GM21526 (cell line): Measurements from ENCODE around the gene NFRKB.

Source experiments
- ATAC-seq: cut with Tn5 transposase; IDR thresholded peaks from one replicate; pipeline ENCODE4 v1.9.1; 2021; ENCODE audit warnings: moderate library complexity; ENCODE audit not compliant: unreplicated experiment, low FRiP score

NFRKB gene

DNA sequence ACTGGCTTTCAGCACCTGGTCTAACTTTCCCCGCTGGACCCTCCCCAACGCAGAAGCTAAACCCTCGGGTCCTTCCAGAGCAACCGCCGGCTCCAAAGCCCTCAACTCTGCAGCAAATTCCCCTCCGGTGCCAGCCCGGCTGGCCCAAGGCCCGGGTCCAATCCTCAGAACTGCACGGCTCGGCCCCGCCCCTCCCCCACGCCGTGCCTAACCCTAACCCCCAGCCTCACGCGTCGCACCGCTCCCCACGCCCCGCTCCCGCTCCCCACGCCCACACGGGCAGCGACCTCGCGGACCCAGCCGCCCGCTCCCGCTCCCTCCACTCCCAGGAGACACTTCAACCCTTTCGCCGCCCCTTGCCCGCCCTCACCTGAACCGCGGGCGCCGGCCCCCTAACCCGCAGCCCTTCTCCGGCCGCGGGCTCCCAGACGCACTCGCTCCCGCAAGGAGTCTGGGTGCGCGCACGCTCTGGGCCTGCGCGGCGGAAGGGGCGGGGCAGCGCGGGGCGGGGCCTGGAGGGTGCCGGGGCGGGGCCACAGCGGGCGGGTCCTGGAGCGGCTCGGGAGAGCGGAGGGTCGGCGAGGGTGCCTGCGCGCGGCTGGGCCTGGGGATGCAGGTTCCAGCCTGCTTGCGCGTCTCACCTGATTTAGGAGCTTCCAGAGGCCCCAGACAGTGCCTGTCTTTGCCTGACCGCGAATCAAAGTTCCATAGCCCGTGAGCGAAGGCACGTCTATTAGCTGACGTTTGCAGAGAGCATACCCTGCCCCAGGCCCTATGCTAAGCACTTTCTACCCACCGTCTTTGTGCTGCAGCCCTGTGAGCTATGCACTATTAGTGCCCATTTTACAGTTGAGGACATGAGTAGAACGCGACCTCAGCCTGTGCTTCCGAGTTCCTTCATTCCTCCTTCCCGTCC lies at the start of gene NFRKB:
NFRKB (minus strand) TSS at position 453 of the 916 bp plus-strand sequence. CDS start 2,729 bp downstream, outside the sequence.
- peak; percentile 94 for ATAC-seq

DNA sequence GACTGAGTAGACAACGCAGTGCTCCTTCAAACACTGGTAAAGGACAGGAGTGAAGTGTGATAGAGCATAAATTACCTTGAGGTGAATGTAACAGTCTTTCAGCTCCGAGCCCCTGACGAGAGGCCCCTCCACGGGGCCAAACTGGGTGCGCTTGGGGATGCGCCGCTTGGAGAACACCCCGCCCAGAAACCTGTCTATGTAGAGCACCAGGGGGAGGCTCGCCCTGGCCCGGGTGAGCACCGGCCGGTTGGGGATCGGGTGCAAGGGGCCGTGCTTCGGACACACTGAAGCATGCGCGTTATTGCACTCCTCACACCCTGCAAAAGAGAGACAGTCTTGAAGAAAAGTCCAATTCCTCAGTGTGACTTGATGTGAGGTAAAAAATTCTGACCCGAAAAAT lies 49.3 kb upstream of the NFRKB start:
- ATAC-seq: no peak

DNA sequence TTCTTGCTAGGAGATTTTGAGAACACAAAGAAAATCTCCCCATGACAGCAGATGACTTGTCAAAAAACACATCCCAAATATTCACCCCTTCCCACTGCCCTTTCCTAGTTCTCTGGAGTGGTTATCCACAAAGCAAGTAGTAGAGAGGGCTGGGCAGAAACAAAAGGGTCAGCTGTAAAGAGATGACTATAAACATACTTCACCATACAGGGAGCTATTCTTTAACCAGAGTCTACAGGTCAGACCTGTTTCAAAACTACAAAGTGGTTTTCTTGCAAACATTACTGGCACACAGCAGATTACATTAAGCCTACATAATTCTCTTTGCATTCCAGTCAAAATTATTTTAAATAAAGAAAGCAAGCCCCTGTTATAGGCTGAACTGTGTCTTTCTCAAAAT lies 47.7 kb upstream of the NFRKB start:
- ATAC-seq: no peak

DNA sequence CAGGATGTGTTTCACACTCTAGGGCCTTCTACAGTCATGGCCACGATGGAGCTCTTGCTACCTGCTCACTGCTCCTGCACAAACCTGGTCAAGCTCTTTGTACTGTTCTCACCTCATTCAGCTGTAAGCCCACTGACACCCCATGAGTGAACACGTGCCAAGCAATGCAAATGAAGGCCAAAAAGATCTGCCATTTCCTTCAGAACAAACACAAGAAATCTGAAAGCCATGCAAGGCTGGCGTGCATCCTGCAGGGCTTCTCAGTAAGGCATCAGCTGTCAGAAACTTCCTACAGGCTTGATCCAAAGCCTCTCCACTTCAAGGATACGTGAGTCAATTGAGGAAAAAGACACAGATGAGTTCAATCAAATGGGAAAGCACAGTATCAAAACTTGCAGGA lies 44.1 kb upstream of the NFRKB start:
- no peak for ATAC-seq

DNA sequence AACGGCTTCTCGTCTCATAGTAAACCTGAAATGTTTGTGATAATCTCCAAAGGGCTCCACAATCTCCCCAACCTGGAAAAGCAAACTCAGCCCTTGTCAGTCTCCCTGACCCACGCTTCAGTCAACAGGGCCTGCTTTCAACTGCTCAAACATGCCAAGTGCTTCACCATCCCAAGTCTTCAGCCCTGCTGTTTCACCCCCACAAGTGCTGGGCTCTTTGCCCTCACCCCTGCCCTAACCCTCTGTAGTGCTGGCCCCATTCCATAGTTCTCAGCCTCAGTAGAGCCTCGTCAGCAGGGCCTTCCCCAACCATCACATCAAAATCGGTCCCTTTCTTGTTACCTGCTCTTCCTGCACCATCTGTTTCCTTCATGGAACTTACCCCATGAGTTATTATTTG lies 43.4 kb upstream of the NFRKB start:
- no peak for ATAC-seq

DNA sequence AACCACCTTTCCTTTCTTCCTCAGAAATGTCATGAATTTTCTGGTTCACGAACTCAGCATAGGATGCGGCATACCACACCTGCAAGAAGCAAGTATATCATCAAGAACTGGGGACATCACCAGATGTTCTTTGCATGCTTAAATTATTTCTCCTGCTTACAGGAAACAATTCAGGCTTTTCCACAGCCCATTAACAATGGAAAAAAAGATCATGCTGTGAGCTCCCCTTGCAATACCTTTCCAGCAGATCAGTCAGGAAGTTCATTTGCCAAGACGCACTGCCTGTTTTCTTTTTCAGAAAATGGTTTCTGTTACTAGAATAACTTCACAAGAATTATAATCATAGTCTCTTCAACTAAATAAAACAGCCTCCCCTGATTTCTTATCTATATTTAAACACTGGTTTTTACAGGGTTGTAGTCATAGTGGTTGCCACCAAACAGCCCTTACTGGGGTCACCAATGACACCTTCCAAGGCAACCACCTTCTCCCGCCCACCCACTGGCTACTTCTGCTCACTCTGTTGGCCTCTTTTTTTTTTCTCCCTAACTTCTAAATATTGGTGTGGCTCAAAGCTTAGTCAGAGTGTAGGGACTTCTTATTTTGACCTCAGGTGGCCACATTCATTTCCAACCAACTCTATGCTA lies 42.3 kb upstream of the NFRKB start:
- no peak for ATAC-seq

DNA sequence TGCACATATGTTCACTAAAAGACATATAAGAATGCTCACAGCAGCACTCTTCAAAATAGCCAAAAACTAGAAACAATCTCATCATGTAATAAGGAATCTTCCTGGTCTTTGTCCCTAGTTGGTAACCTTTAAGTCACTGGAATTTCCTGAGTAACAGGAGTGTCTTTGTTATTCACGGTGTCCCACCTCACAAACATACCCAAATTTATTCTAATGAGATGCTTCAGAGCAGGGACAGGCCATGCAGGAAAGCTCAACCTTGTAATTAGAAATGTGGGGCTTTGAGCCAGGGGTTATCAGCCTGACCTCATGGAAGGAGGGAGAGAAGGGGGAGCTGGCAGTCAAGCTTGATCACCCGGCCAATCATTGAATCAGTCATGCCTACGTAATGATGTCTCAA lies 40.3 kb upstream of the NFRKB start:
- no peak for ATAC-seq

DNA sequence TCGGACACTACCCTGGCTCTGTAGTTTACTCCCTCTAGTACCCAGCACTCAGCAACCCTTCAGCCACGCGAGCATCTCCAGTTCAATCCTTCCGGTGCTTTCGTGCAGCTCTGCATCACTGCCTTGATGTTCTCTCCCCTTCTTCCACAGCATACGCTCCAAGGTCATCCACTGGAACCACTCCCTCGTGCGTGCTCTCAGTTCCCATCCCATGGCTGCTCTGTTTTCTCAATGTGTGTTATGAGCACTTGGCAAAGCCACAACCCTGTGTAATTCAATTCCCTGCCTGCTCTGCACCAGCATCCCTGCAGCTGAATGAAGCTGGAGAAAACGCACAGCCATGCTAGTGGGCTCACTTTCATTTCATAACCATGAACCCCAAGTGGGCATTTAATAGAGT lies 38.5 kb upstream of the NFRKB start:
- no peak for ATAC-seq

DNA sequence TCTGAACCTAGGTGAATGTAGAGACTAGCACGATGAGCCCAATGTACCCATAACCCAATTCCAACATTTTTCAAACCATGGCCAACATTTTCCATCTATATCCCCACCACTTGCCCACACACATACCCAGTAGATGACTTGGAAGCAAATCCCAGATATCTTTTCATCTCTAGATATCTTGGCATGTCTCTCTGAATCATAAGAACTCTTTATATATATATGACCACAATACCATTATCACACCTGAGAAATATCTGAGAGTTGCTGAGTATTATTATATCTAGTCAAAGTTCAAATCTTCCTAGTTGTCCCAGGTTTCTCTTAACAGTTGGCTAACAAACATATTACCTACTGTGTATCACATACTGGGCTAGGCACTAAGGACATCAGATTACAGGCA lies 37.9 kb upstream of the NFRKB start:
- no peak for ATAC-seq

DNA sequence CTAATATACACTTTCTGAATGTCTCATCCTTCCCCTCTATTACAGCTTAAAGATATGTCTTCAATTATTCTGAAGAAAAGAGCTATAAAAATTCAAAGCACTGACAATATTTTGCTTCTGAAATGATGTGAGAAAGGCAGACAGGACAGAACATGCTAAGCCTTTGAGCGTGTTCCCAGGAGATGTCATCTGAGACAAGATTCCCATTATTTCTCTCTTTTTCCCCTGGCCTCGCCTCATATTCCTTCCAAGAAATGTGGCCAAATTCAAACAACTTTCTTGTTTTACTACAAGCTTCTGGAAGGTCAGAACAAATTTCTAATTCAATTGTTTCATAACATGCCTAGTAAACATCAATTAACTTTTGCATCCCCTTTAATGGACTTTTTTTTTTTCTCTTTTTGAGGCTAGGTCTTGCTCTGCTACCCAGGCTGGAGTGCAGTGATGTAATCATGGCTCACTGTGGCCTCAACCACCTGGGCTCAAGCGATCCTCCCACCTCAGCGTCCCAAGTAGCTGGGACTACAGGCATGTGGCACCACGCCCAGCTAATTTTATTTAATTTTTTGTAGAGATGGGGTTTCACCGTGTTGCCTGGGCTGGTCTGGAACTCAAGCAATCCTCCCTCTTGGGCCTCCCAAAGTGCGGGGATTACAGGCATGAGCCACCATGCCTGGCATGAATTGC lies 37.1 kb upstream of the NFRKB start:
- no peak for ATAC-seq

DNA sequence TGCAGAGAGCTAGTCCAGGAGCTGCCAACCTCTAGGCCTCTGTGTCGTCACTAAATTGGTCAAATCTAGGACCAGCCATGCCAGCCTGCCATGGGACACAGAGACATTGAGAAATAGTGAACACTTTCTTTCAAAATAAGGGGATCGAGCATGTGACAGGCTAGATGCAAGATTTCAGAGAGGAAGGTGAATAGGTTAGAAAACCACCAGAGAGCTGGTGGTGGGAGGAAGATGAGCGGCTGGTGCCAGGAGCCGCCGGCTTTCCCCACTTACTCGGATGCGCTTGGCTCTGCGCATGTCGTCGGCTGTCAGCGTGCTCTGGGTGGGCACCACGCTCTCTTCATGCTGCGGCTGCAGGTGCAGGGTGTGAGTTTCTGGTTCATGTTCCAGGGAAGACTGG lies 35.4 kb upstream of the NFRKB start:
- no peak for ATAC-seq

DNA sequence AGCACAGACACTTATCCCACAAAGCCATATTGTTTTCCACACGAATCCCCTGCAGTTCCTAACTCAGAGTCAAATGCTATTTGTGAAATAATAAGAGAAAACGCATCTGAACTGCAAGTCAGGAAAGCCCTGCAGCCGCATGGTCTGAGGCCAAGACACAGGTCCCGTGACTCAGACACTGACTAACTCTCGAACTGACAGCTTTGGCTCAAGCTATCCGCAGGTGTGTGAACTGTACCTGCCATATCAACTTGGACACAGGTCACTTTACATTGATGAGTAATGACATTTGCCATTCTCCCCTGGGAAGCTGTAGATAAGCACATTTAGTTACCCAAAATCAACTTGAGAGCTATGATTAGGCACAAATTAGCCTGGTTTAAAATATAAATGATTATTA lies 34.9 kb upstream of the NFRKB start:
- ATAC-seq: no peak

DNA sequence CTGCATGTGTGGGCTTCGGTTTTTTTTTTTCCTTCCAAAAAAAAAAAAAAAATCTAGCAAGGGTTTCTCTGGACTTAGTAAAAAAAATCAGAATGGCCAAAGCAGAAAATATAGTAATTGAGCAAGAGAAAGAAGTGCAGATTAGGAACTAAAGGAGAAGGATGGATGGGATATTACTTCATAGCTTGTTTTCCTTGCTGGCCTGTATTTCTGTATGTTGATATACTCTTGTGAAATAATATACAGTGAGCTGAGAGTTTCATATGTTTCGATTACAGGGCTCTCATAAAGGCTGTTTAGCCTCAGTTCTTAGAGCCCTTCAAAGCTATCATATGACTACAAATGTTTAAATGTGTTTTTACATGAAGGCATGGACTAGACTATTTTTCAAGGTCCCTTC lies 34.3 kb upstream of the NFRKB start:
- ATAC-seq: no peak

DNA sequence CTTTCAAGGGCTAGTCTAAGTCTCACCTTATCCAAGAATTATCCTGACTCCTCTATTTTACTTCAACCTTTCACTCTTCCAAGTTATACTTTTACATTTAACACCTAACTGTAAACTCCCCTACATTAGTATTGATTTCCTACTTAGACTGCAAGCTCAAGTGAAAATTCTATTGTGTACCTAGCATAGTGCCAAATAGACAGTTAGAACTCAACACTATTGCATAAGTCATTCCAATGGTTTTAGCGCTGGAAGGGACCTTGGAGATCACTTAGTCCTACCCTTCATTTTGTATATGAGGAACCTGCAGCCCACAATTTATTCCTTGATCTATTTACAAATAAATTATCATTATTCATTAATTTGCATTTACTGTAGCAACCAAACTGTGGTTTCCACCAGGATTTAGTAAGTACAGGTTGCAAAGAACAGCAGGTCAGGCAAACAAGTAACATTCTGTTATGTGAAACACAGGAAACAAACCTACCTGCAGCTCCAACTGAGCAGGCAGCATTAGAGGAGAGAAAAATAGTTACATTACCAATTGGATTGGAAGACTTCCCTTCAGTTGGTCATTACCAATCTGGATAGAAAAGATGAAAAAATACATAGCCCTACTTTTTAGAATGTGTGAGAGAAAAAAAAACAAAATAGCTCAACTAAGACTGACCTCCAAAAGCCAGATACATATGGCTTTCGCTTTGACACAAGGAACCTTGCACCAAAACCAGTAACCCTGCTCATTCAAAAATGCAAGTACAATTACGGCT lies 33.7 kb upstream of the NFRKB start:
- ATAC-seq: no peak

DNA sequence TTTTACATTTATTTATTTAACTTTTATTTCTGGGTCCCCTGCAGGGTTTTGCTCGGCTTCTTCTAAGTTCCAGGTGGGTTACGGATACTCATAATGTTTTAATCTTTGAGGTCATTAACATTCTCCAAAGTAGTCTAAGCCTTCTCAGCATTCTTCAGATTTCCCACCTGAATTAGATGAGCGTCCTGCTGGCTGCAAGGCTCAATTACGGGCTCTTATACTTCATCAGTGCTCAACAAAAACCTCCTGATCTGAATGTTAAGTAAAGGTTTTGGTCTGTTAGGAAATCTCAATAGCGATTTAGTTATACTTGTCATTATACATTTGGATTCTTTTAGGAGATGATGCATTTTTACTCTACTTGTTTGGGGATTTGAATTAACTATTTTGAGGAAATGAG lies 27.3 kb upstream of the NFRKB start:
- ATAC-seq: no peak

DNA sequence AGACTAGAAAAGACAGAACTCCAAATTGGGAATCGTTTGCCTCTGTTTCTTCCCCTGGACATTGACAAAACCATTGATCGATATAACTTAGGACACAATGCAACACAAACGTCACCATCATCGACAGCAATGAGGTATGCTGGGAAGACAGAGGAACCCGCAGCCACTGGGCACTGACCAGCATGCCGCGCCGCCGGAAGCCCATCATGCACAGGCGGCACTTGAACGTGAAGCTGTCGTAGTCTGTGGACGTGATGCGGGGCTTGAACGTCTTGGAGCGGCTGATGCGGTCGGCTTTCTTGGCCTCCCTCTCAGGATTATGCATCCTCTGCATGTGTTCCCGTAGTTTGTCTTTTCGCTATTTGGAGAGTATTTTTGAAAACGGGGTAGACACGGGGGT lies 23.0 kb upstream of the NFRKB start:
- ATAC-seq: no peak

DNA sequence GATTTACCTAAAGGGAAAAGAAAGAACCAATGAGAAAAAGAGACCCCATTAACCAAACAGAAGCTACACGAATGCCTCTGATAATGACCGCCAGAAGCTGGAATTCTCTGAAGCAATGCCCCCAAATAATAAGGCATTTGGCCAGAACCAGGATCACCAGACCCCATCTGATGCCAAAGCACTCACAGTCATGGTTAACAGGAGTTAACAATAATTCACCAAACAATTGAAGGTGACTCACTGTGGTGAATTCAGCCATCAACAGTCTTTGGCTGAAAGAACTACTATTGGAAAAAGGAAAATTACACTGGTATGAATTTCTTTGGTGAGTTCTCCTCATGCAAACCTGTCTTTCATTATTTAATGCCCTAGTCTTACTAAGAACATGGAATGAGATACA lies 21.9 kb upstream of the NFRKB start:
- no peak for ATAC-seq

DNA sequence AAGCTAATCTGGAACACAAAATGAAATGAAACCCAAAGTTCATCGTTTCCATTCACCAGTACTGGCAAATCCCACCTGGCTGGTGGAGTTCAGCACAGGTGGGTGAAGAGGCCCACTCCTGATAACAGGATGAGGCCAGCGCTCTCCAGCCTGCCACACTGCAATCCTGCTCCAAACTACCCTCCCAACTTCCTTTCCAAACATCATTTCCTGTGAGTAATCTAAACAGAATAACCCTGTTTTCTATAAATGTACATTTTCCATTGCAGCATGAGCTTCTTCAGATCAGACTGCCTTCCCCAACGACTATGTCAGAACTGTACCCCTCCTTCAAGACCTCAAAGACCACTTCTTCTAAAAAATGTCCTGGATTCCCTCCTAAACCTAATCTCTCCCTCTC lies 15.9 kb upstream of the NFRKB start:
- no peak for ATAC-seq

DNA sequence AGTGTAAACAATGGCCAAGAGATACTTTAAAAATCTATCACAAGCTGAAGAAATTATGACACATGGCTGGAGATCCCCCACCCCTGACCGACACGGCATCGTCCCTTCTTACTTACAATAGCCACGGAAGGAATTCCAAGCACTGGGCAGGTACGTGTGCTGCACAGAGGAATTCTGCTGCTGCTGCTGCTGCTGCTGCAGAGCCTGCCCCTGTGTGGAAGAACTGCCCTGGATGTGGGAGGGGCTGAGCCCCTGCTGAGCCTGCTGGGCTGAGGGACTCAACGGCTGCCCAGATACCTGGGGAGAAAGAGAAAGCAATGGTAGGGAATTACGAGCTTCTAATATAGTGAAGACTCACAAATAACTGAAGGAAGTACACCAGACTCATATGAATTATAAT lies 15.0 kb upstream of the NFRKB start:
- no peak for ATAC-seq

DNA sequence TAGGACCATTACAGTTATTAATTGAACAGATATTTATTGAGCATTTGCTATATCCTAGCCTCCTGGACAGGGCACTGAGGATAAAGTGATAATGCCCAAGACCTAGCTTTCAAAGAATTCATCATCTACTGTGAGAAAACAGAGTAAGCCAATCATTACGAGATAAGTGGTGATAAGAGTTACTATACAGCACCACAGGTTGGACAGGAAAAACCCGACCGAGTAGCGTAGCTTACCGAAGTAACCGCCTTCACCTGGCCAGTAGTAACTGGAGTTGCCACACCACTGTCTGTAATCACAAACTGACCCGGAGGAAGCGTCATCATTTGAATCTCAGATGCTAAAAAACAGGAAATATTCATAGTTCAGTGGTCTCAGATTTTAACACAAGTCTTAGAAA lies 10.0 kb upstream of the NFRKB start:
- ATAC-seq: no peak

DNA sequence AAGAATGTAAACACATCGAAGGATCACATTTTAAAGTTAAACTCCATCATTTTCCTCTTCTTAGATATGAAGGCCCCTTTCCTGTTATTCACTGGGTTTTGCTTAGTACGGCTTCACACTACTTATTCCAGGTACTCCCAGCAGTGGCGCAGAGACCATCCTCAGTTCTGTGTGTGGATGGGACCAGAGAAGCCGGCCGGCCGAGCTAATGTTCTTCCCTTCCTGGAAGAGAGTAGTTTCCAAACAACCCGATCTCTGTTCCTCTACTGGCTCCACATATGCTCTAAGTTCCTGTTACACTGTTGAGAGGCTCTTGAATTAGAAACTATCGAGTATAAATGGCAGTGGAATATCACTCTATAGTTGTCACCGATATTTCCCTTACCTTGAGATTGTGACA lies 684 bp upstream of the NFRKB start:
- no peak for ATAC-seq
